Tibial artery (tissue), 4 donors: Measurements from ENCODE around the gene CEP55.
A peak's percentile ranks its signal among the peaks of the same experiment; 100 is the strongest.

Source experiments
- DNase-seq, 2 donors: peaks; one replicate each; pipeline ENCODE4 v3.0.0-alpha.2; 2019
- H3K27ac ChIP-seq, 2 donors: fragments of 200-600 bp; sonication (generic) in 1 of 2; 1 replicate in 1 of 2; 2 replicates in 1 of 2; pipeline ENCODE4 v1.5.1; 2018 to 2019; ENCODE audit warnings: mild to moderate bottlenecking in 1 of 2
- H3K27me3 ChIP-seq, 2 donors: fragments of 200-600 bp; sonication (generic) in 1 of 2; one replicate each; pipeline versions ENCODE4 v1.5.1 to v1.6.0; 2016 to 2019
- H3K36me3 ChIP-seq, 3 donors: fragments of 200-600 bp; sonication (generic) in 2 of 3; one replicate each; pipeline ENCODE4 v1.5.1; 2016 to 2019; ENCODE audit warnings: mild to moderate bottlenecking in 2 of 3
- H3K4me1 ChIP-seq, 4 donors: fragments of 200-600 bp; sonication (generic) in 2 of 4; 1 replicate in 3 of 4; 2 replicates in 1 of 4; pipeline ENCODE4 v1.5.1; 2016 to 2019
- H3K4me3 ChIP-seq, 2 donors: fragments of 200-600 bp; sonication (generic) in 1 of 2; 1 replicate in 1 of 2; 2 replicates in 1 of 2; pipeline ENCODE4 v1.5.1; 2018 to 2019; ENCODE audit warnings: mild to moderate bottlenecking in 2 of 2
- H3K9me3 ChIP-seq, 3 donors: fragments of 200-600 bp; sonication (generic) in 1 of 3; one replicate each; pipeline ENCODE4 v1.5.1; 2016 to 2019
- intact Hi-C: fragments of 100-400 bp; cut with DNase I; formaldehyde crosslinking; loops from one replicate; pipeline ENCODE4 v1.15.0; 2023; ENCODE audit warnings: low total_unique reads
- TF ChIP-seq, protein P1 (sequence below), 2 experiments: fragments of 200-600 bp in 1 of 2; fragments of 450-650 bp in 1 of 2; IDR thresholded peaks; one replicate each; pipeline ENCODE4 v1.5.1; 2017 to 2019; ENCODE audit warnings: antibody characterized with exemption in 2 of 2, mild to moderate bottlenecking in 1 of 2, moderate library complexity in 1 of 2

CEP55 gene

DNA sequence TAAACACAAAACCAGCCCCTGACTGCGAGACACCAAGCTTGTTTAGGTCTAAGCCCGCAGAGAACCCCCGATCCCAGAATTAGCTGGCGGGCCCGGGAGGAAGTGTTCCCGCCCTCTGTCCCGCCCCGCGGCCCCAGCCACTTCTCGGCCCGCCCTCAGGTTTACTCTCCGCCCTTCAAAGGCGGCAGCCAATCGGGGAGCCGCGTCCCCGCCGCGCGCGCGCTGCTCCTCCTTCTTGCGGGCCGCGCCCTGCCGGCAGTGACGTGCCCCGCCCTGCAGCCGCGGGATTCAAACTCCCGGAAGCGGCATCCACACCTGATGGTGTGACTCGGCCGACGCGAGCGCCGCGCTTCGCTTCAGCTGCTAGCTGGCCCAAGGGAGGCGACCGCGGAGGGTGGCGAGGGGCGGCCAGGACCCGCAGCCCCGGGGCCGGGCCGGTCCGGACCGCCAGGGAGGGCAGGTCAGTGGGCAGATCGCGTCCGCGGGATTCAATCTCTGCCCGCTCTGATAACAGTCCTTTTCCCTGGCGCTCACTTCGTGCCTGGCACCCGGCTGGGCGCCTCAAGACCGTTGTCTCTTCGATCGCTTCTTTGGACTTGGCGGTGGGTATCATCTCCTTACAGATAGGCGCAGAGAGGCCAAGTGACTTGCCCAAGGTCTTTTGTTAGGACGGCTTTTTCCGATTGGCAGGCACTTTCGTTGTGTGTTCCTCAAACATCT, at the start of gene CEP55:
TSS of gene CEP55 (plus strand) at position 291 of the 720 bp plus-strand sequence. CDS start 3,440 bp downstream, outside the sequence.
- no peaks in the 10 kb centered on the region for H3K9me3 ChIP-seq
- TF ChIP-seq, protein P1, sequence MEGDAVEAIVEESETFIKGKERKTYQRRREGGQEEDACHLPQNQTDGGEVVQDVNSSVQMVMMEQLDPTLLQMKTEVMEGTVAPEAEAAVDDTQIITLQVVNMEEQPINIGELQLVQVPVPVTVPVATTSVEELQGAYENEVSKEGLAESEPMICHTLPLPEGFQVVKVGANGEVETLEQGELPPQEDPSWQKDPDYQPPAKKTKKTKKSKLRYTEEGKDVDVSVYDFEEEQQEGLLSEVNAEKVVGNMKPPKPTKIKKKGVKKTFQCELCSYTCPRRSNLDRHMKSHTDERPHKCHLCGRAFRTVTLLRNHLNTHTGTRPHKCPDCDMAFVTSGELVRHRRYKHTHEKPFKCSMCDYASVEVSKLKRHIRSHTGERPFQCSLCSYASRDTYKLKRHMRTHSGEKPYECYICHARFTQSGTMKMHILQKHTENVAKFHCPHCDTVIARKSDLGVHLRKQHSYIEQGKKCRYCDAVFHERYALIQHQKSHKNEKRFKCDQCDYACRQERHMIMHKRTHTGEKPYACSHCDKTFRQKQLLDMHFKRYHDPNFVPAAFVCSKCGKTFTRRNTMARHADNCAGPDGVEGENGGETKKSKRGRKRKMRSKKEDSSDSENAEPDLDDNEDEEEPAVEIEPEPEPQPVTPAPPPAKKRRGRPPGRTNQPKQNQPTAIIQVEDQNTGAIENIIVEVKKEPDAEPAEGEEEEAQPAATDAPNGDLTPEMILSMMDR (IDR thresholded peaks at IDR 0.05) = no peak
- peak within 1 kb of the TSS; percentile 65 to 68 for H3K4me3 ChIP-seq
- peak within 1 kb of the TSS; percentile 66 to 71 for H3K27ac ChIP-seq
- DNase-seq = peak; percentile 94 to 96
- no peaks in the 10 kb centered on the region for H3K36me3 ChIP-seq
- H3K4me1 ChIP-seq = peaks cover 0 to 11% (median 2%) of the 10 kb centered on the region in 4 donors
- intact Hi-C loops = no loop called here
- H3K27me3 ChIP-seq = no peaks in the 10 kb centered on the region

DNA sequence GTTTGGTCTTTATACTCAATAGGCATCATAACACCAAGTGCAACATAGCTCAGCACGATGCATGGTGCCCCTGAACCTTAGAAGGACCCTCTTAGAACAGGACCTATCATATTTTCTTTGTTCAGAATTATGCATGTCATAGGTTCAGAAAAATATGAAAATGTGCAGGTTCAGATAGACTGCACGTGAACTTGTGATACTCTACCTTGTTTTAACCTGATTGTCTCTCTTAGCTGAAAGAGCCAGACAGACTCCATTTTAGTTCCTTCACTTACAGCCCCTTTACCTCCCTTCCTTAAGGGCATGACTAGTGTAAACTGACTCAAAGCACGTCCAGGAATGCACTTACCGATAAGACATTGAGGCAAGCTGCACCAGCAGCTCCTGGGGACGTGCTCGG, 49.4 kb upstream of the CEP55 start:
- no peak for DNase-seq
- intact Hi-C loops = no loop called here
- peaks cover 16 to 44% (median 26%) of the 10 kb centered on the region in 3 donors for H3K36me3 ChIP-seq
- H3K27ac ChIP-seq = peak overlapping the region; percentile 94 to 95
- no peak overlapping the region for H3K4me3 ChIP-seq
- TF ChIP-seq, protein P1 (IDR thresholded peaks at IDR 0.05) = no peak
- peaks cover 0 to 46% (median 31%) of the 10 kb centered on the region in 4 donors for H3K4me1 ChIP-seq
- no peaks in the 10 kb centered on the region for H3K9me3 ChIP-seq
- H3K27me3 ChIP-seq = no peaks in the 10 kb centered on the region

DNA sequence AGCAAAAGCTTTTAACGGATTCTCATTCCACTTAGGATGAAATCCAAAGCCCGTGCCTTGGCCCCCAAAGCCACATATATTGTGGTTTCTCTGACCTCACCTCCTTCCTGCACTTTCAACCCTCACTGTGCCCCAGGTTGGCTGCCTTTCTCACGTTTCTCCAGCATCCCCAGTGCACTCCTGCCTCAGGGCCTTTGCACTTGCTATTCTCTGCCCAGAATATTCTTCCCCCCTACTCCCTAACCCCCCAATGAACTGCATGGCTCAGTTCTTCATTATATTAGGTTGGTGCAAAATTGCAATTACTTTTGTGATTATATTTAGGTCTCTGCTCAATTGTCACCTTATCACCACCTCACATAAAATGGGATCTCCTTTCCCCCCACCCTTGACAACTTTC, 48.4 kb upstream of the CEP55 start:
- intact Hi-C loops = no loop called here
- peak overlapping the region; percentile 6 to 27 for H3K27ac ChIP-seq
- peaks cover 0 to 37% (median 24%) of the 10 kb centered on the region in 4 donors for H3K4me1 ChIP-seq
- DNase-seq = no peak
- no peak overlapping the region for H3K4me3 ChIP-seq
- TF ChIP-seq, protein P1 (IDR thresholded peaks at IDR 0.05) = no peak
- H3K27me3 ChIP-seq = no peaks in the 10 kb centered on the region
- H3K36me3 ChIP-seq = peaks cover 17 to 45% (median 26%) of the 10 kb centered on the region in 3 donors
- no peaks in the 10 kb centered on the region for H3K9me3 ChIP-seq

DNA sequence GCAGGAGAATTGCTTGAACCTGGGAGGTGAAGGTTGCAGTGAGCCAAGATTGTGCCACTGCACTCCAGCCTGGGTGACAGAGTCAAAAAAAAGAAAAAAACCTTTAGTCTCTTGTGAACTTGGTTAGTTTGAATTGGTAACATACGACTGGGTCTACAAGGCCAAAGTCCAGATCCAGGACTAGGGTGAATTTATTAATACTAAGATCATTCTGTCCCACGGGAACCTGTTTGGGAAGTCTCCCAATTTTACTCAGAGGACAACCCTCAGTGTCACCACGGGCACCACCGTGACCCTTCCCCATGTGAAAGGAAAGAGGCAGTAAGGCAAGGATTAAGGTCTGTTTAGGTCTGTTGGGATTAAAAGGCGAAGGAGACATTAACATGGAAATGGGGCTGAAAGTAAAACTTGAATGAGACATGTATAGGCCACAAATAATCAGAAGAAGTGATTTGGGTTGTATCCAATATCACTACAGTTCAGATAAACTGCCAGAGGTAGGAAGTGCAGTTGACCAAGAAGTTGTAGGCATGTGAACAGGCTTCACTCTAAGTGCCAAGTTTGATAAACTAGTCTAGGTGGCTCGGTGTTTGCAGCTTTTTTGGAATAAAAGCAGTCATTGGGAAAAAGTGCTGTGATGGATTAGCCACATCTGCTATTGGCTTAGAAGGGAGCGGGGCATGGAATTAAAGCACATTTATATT, 45.0 kb upstream of the CEP55 start:
- peaks cover 17 to 39% (median 38%) of the 10 kb centered on the region in 3 donors for H3K36me3 ChIP-seq
- intact Hi-C loops = no loop called here
- H3K4me3 ChIP-seq = no peak overlapping the region
- H3K4me1 ChIP-seq = peaks cover 0 to 4% (median 2%) of the 10 kb centered on the region in 4 donors
- no peaks in the 10 kb centered on the region for H3K27me3 ChIP-seq
- H3K9me3 ChIP-seq = no peaks in the 10 kb centered on the region
- peak overlapping the region; percentile 10 to 23 for H3K27ac ChIP-seq
- DNase-seq = no peak
- TF ChIP-seq, protein P1 (IDR thresholded peaks at IDR 0.05) = no peak

DNA sequence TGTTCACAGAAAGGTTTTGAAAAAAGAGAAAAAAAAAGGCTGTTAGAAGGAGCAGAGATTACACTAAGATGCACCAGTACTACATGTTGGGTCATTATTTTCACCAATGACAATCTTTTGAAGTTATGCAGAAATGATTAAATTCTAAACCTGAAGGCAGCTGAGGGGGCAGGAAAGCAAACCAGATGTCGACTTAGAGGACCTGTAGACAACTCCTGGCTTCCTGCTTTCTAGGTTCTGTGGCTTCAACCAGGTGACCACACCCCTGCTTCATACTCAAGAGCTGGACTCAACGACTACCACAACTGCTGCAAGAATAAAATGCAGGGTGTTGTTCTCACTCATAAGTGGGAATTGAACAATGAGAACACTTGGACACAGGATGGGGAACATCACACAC, 44.3 kb upstream of the CEP55 start:
- no peak for DNase-seq
- Histone ChIP-seq H3K27me3 (no peaks in the 10 kb centered on the region), H3K4me3 (no peak overlapping the region), H3K27ac (peak overlapping the region in 1 of 2 donors; percentile 14), H3K9me3 (no peaks in the 10 kb centered on the region), H3K4me1 (peaks cover 0 to 7% (median 2%) of the 10 kb centered on the region in 4 donors), H3K36me3 (peaks cover 17 to 39% (median 38%) of the 10 kb centered on the region in 3 donors)
- intact Hi-C loops = no loop called here
- TF ChIP-seq, protein P1 (IDR thresholded peaks at IDR 0.05) = no peak
